HG03354 (cell line): ENCODE measurements around the gene SHC4.
A peak's percentile ranks its signal among the peaks of the same experiment; 100 is the strongest.
"Not testable (repeated sequence)": the region's sequence is repeated elsewhere in the genome, so short reads cannot be mapped to it uniquely, and the experiment has no call there.

Experiments used
- ATAC-seq: cut with Tn5 transposase; IDR thresholded peaks from one replicate; pipeline ENCODE4 v1.9.1; 2021; ENCODE audit warnings: mild to moderate bottlenecking; ENCODE audit not compliant: unreplicated experiment, poor library complexity, severe bottlenecking

Gene SHC4

DNA sequence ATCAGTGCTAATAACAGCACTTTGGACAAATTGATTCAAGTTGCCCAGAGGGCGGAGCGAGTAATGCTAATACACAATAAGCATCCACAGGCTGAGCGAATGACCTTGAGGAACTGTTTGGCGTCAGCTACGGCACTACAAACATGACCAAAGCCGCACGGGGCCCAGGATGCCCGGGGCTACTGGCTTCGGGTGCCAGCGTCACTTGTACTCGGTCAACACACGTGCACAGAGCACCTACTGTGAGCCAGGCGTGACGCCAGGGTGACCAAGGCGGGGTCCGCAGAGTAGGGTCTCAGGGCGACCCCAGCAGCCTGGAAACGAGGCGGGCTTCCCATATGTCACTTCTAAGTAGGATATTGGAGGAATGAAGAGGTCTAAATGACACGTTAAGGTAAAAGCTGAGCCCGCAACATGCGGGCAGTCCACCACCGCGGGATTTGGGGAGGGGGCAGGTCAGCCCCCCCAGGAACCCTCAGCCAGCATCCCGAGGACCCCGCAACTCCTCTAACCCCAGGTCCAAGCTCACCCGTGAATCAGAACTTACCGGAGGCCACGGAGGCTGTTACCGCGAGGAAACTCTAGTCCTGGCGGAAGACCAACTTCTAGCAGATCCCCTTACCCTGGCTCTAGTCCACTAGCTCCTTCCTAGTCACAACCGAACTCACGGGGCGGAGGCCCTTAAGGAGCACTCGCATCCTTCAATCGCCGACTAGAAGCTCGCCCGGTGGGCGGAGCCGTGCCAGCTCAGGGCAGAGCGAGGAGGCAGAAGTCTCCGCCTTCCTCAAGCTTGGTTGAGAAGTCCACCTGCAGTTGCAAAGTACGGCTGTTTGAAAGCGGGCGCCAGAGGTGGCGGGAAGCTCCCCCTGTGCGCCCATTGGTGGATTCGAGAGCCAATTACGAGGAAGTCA, 153.1 kb downstream of the SHC4 start, which contains the start of gene CEP152:
CEP152 (minus strand) TSS at position 656 of the 911 bp plus-strand sequence. CDS start 5,420 bp downstream, outside the sequence.
- ATAC-seq: peak; percentile 97

DNA sequence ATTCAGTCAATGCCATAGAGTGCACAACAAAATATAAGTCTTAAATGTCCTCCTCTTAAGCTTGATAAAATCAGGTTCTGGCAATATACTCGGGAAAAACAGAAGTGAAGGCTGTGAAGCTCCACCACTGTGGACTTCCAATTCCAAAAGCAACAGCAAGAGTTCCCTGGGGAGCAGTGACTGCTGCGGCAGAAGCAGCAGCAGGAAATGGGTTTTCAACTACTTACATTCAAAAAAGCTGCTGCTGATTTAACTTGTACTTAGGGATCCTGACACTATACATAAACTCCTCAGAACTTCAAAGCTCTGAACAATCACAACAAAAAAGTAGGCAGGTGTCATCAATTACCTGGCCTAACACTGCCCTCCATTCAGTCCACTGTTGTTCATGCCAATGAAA, 157.6 kb downstream of the SHC4 start:
- ATAC-seq: no peak

DNA sequence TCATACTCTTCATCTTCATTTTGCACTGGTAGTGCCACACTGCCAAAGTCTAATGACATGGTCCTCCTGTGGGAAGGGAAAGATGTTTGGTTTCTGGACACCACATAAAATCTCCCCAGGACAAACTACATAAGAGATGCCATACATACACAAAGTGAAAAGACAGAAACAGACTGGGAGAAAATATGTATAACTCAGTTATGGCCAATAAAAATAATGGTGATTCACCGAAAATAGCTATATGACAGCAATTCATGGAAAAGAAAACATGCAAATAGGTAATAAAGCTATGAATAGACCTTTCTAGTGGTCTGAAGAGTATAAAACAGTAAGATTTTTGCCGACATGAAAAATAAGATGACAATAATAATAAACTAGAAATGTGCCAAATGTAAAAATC, 158.1 kb downstream of the SHC4 start:
- no peak for ATAC-seq

DNA sequence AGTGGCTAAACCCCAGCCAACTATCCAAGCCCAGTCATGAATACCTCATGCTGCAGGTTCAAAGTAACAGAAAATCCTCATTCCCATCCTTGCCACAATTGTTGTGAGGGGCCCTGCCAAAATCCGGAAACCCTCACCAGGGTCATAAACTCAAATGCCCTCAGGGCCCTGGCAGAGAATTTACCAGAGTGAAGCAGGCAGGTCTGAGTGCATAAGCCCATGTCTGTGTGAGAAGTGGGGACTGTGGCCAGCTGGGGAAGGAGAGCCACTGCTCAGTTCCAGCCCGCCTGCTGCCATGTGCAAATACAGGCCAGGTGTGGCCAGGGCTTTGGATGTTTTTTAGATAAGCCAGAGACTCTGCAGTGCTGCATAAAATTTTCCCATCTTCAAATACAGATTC, 159.8 kb downstream of the SHC4 start:
- ATAC-seq: no peak

DNA sequence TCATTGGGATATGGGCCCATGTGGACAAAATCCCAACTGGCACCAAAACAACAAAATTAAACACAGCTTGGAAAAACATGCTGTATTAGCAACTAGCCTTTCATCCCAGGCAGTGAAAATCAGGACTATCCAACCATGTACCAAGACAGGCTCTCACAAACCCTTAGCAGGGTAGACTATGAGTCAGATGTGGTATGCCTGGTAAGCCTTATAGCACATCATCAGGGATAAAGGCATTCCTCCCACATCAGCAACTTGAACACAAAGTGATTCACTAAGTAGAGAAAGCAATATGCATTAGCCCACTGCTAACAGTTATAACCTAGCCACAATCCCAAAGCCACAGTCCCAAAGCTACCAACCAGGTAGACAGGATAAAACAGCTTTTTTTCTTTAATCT, 160.9 kb downstream of the SHC4 start:
- ATAC-seq: no peak

DNA sequence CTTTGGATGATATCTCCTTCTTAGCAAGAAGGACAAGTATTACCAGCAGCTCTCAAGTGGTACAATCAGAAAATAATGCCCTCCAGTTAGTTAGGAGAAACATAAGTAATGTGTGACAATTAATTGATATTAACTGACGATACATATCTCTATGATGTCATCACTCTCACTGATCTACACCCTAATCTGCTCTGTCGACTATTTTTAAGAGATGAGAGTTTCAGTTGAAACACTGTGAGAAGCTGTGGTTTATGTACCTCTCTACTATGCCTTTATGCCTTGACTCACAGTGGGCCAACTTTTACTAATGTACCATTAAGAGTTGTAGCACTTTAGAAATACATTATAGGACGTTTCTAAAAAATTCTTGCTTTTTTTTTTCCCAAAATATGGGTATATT, 161.5 kb downstream of the SHC4 start:
- ATAC-seq: peak; percentile 45

DNA sequence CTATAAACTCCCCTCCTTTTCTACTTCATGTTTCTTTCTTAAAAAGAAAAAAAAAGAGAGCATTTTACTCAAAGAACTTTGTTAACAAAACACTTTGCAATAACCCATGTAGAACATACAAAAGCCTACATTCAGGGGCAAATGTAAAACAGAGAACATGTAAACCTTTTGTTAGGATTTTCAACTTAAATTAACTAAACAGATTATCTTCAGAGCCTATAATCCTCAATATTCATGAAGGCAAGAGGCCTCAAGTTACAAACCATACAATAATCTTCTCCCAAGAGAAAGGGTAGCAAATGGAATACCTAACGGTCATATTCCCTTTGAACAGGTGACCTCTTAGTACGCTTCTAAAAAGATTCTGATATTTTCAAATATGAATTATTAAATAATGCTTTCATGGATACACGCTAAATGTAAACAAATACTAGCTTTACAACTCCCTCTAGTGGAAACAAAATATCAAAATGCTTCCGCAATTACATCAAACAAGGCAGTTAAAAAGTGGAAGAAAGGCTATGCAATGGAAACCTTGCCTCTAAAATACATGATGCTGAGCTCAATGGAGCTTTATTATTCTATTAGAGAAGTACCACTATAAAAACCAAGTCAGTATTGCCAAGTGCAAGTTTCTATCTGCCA, 162.8 kb downstream of the SHC4 start:
- no peak for ATAC-seq

DNA sequence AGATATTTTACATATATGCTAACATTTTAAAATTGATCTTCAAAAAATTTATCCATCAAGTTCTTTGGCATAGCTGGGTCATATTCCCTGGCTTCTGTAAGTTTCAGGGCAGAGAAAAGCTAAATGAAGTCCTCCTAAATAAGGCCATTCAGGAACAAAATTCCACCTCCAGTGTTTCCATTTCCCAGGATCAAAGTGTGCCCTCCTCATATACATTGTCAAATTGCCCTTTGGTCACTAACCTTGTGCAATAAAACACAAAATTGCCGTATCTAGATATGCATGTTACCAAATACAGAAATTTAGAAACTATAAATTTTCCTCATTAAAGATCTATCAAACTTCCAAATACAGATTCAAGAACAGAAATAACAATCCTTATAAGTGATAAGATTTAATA, 163.5 kb downstream of the SHC4 start:
- no peak for ATAC-seq

DNA sequence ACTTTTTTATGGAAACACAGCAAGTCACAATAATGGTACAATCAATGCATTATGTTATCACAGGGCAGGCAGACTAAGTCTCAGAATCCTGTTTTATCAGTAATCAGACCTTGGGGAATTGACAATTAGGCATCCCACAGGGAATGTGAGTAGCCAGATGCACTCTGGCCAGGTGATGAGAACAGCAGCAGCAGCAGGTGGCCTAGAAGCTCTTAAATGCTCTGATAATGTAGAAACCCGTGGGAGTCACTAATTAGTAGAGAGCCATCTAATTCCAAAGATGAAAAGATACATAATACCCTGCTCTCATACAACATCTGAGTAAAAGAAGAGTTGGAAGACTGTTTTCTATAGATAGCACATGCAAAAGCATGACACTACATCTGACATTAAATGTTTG, 165.4 kb downstream of the SHC4 start:
- ATAC-seq: no peak

DNA sequence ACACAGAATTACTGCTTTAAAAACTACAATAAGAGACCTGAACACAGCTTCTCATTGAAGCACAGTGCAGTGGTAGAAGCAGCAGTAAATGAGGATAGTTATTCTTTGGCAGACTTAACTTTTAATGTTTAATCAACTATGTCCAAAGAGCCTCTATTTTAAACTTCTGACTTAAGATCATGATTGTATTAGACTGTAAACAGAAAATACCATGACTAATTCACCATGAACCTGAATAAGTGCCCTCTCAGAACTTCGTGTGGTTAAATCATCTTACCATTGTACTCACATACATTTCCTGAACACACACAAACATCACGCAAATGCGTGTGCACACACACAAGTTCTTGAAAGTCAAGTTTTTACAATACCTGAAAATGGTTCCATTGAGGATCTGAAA, 166.8 kb downstream of the SHC4 start:
- ATAC-seq: peak; percentile 66

DNA sequence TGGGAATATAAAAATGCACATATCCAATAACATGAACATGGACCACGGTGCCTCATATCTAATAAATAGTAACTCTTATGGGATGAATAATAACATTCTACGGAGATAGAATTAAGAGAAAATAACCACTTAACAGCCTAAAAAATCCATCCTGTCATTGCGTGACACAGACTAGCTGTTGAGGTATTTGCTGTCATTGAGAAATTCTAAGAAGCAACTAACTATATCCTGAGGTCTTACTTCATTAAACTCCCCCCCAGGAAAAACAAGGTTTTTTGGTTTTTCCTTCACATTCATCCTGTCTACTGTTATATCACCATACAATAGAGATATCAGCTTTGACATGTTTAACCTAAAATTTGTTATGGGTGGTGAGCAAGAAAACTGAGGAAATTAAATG, 167.2 kb downstream of the SHC4 start:
- no peak for ATAC-seq

DNA sequence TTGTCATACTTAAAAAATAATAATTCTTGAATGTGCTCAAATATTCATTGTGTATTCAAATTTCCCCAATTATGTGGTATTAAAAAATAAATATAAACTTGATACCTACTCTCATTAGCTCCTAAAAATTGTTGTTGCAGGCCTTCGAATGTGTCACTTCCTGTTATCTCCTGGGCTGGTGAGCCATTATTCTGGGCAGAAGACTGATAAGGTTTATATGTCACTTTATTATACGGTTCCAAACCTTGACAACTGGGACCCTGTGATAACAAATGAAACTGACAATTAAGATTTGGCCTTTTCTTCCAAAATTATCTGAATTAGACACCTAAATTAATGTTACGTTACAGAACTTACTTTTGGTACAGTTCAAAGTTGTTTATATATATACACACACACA, 167.8 kb downstream of the SHC4 start:
- ATAC-seq: no peak

DNA sequence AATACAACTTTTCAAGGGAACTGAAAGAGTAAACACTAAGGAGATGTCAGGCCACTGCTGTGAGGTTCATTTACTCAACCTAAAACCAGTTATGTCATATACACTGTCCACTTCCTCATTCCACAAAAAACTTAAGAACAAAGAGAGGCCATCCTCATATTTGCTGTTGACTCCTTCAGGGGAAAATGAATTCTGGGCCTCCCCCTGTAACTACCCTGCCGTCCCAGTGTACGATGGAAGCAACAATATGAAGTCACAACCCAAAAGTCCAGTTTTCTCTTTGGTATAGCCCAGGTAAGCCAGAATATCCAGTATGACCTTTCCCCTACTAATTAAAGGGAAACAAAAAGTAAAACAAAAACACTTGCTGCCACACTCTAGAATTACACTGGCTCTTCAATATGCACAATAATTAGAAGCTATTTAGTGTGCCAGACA, 169.0 kb downstream of the SHC4 start:
- peak; percentile 86 for ATAC-seq

DNA sequence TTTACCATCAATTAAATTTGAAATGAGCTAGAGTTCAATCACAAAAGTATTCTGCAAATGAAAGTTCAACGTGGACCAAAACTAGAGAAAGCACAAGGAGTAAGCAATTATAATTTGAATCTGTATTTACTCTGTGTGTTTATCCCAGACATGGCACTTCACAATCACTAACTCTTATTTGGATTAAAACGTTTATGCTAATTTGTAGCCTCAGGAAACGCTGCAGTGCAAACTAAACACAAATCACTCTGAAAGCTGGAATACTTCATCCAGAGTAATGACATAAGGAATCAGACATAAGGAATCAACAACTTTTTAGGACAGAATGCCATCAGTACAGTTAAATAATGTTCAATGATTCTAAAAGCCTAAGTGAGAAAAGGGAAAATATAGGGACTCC, 171.3 kb downstream of the SHC4 start:
- ATAC-seq: no peak

DNA sequence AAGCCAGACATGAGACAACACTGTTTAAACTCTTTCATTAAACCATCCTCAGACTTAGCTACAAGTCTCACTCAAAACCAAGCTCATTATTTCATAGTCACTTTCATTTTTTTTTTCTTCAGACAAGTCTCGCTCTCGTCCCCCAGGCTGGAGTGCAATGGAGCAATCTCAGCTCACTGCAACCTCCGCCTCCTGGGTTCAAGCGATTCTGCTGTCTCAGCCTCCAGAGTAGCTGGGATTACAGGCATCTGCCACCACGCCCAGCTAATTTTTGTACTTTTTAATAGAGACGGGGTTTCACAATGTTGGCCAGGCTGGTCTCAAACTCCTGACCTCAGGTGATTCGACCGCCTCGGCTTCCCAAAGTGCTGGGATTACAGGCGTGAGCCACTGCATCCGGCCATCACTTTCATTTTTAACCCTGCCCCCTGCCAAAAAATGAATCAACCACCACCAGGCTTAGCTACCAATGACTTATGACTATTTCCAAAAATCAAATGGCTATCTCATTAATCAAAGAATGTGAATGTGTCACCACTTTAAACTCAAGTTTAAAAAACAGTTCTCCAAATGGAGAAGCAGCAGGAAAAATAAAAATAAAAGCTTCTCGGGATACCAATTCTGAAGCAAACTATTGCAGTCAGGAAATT, 173.1 kb downstream of the SHC4 start:
- not testable (repeated sequence) for ATAC-seq

DNA sequence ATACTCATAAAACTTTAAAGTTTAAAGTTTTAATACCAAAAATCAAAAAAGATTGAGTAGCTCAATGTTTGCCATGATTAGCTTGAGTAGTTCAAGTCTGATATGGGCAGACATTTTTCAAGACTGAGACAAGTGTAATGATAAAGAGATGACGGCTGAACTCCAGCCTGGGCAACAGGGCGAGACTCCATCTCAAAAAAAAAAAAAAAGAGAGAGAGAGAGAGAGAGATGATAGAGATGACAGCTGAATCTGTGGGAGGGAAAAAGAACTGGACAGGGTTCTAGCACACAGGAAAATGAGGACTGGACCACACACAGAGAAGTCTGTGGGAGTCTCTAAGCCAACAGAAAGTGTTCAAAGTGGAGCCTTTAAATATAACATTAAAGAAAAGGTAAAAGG, 178.0 kb downstream of the SHC4 start:
- no peak for ATAC-seq

DNA sequence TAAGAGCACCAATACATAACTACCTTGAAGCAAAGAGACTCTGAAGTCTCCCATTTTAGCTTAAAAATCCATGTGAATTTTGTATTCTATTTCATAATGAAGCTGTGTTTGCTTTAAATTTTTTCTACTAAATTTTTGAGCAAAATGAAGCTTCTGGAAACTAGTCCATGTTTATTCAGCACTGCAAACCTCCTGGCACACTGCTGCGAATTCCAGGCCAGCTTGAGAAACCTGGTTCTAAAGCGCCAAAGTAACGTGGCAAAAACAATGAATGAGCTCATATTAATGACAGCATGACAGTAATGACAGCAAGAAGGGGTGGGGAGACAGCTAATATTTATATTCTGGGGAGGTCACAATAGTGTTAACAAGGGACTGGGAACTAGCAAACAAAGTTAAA, 178.5 kb downstream of the SHC4 start:
- no peak for ATAC-seq

DNA sequence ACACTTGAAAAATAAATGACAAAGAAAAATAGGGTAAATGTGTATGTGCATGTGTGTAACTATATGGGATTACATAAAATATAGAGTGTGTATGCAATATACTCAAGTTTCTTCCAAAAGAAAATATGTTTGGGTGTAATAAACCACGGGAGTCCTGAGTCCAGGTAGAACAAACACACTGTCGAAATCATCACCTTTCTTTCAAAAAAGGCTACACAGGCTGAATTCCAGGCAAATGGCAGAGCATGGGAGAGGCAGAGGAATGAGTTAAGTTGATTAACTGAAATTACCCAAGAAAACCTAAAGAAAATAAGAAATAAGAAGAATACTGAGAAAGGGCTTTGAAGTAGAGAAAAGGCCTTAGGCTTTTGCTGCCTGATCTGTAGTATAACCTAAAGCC, 179.0 kb downstream of the SHC4 start:
- ATAC-seq: no peak

DNA sequence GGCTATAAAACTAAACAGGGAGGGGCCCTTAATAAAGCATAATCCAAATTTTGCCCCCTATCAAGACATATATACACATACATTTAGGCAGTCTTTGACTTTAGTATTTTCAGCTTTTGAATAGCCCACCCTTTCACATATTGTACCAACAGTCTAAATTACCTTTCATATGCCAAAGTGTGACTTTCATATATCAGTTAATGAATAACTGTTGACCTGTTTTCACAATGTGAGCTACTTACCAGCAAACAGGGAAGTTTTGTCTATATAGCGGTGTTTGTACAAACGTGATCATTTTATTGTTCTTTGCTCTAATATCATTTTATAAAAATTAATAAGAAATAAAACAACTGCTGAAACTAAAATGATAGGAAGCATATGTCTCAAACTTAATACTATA, 180.8 kb downstream of the SHC4 start:
- no peak for ATAC-seq

DNA sequence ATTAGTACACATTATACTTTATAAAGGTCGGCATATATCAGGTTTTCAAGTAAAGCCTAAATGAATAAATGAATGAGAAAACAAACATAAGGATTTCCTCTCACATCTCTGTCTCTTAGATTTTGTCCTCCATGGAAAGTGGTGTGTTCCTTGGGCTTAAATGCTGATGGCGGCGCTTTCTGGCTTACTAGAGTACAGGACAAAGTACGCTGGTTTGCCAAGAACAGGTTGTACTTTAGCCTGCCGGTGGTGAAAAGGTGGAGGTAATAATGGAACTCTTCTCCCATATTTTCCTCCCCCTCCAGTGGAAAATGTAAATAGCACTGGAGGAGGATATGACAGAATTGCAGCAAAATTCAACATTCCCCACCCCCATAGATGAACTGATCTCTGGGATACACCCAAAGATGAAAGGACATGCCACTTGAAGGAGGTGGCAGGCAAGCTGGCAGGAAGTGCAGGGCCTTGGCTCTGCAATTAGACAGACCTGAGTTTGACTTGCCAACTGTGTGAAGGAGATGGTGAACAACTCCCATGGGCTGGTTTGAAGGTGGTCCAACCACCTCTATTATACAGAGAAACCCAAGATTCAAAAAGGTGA, 182.1 kb downstream of the SHC4 start:
- ATAC-seq: no peak
